Kidney (tissue), 14 donors: ENCODE measurements around the gene CRP. TPM values are rescaled to one million over a fixed set of nuclear protein-coding genes. Genes with fewer than 3 reads are reported as not detected.
"Not testable (repeated sequence)": the region's sequence is repeated elsewhere in the genome, so short reads cannot be mapped to it uniquely, and the experiment has no call there.

Source experiments
- DNase-seq, 5 donors: peaks; one replicate each; pipeline ENCODE4 v3.0.0-alpha.2; 2013 to 2020
- FAIRE-seq: peaks from 2 replicates; lab custom pipeline; 2012; peaks lifted over from hg19 to GRCh38; lab: Jason Lieb, UNC
- H3K27ac ChIP-seq, 2 donors: one replicate each; pipeline ENCODE4 v1.7.0; 2013; ENCODE audit warnings: low read depth in 2 of 2, low read length in 2 of 2, inconsistent platforms in 1 of 2
- H3K27me3 ChIP-seq: one replicate; pipeline ENCODE4 v1.7.1; 2013; ENCODE audit warnings: low read length, inconsistent platforms; ENCODE audit not compliant: control insufficient read depth, insufficient read depth
- H3K36me3 ChIP-seq, 3 donors: one replicate each; pipeline versions ENCODE4 v1.7.0 to v1.7.1; 2013; ENCODE audit warnings: low read length in 3 of 3, control low read depth in 1 of 3, inconsistent platforms in 1 of 3; ENCODE audit not compliant: insufficient read depth in 3 of 3, control insufficient read depth in 2 of 3
- H3K4me1 ChIP-seq, 3 donors: one replicate each; pipeline versions ENCODE4 v1.7.0 to v1.7.1; 2013; ENCODE audit warnings: low read length in 3 of 3, inconsistent platforms in 1 of 3, low read depth in 1 of 3; ENCODE audit not compliant: control insufficient read depth in 2 of 3, insufficient read depth in 2 of 3
- H3K4me3 ChIP-seq, 3 donors: one replicate each; pipeline versions ENCODE4 v1.7.0 to v1.8.1; 2013; ENCODE audit warnings: low read length in 3 of 3, control low read depth in 1 of 3, inconsistent platforms in 1 of 3
- H3K9ac ChIP-seq, 3 donors: one replicate each; pipeline versions ENCODE4 v1.7.0 to v1.7.1; 2013; ENCODE audit warnings: low read length in 3 of 3, control low read depth in 1 of 3, inconsistent platforms in 1 of 3
- H3K9me3 ChIP-seq, 3 donors: one replicate each; pipeline versions ENCODE4 v1.7.0 to v1.7.1; 2013; ENCODE audit warnings: low read length in 3 of 3, control low read depth in 1 of 3, inconsistent platforms in 1 of 3; ENCODE audit not compliant: control insufficient read depth in 2 of 3, insufficient read depth in 1 of 3
- CTCF ChIP-seq: IDR thresholded peaks from 3 replicates; pipeline ENCODE4 v1.5.1; 2012; ENCODE audit warnings: mild to moderate bottlenecking, moderate library complexity, borderline replicate concordance; ENCODE audit not compliant: insufficient read depth; ENCODE audit errors: extremely low read depth
- intact Hi-C: fragments of 100-400 bp; cut with DNase I; formaldehyde crosslinking; loops from one replicate; pipeline ENCODE4 v1.11.1; 2022
- polyA plus RNA-seq: library from polyadenylated mRNA; stranded (reverse); fragments of 350-450 nt; fragmentation: Illumina TruSeq; extraction: RNeasy Lipid Tissue Mini Kit (QIAGEN cat#74804); gene quantifications from one replicate; pipeline ENCODE4 v1.2.3, GENCODE V29; 2014; ENCODE audit warnings: low read depth, low replicate concordance; ENCODE audit not compliant: insufficient read depth
- total RNA-seq: library from RNA; stranded (reverse); fragmentation: NEBNext Ultra II Directional; extraction: Animal tissue kit (Norgen Biotek cat#: 25700); gene quantifications from one replicate; pipeline ENCODE4 v1.2.1, GENCODE V29; 2021
- donor health status: control.
- donor health status: control.
- donor health status: control.
- donor health status: control.
- donor health status: control.
- donor health status: DM: yes; HTN: yes; CAD: no.
- donor health status: Normal renal cell carcinoma (clear cell type).

Gene CRP
- total and polyA plus RNA-seq, 2 donors from 2014 or later: not detected

GRCh38 chr1:159687511-159687910 lies 26.9 kb downstream of the CRP start:
- intact Hi-C loops: no loop called here
- no peaks in the 10 kb centered on the region for H3K36me3 ChIP-seq
- DNase-seq: no peak
- no peaks in the 10 kb centered on the region for H3K9me3 ChIP-seq
- no peak overlapping the region for H3K9ac ChIP-seq
- H3K27me3 ChIP-seq: no peaks in the 10 kb centered on the region
- H3K4me3 ChIP-seq: no peak overlapping the region
- no peak for FAIRE-seq
- no peak overlapping the region for H3K27ac ChIP-seq
- no peaks in the 10 kb centered on the region for H3K4me1 ChIP-seq
- TF ChIP-seq CTCF: no peak

GRCh38 chr1:159686599-159687299 lies 27.6 kb downstream of the CRP start:
- Histone ChIP-seq H3K27ac (no peak overlapping the region), H3K36me3 (no peaks in the 10 kb centered on the region), H3K9ac (no peak overlapping the region), H3K4me3 (no peak overlapping the region), H3K9me3 (no peaks in the 10 kb centered on the region), H3K27me3 (no peaks in the 10 kb centered on the region), H3K4me1 (no peaks in the 10 kb centered on the region)
- intact Hi-C loops: no loop called here
- TF ChIP-seq CTCF: no peak
- DNase-seq: no peak
- FAIRE-seq: no peak

- no peak for DNase-seq
- H3K9ac ChIP-seq: no peak overlapping the region
- no peaks in the 10 kb centered on the region for H3K4me1 ChIP-seq
- H3K27me3 ChIP-seq: no peaks in the 10 kb centered on the region
- no peak for FAIRE-seq
- TF ChIP-seq CTCF: no peak
- no peak overlapping the region for H3K27ac ChIP-seq
- intact Hi-C loops: no loop called here
- H3K9me3 ChIP-seq: no peaks in the 10 kb centered on the region
- no peak overlapping the region for H3K4me3 ChIP-seq
- no peaks in the 10 kb centered on the region for H3K36me3 ChIP-seq
Measured at GRCh38 chr1:159678939-159679338, 35.5 kb downstream of the CRP start.

- FAIRE-seq (no peak), DNase-seq (no peak)
- Histone ChIP-seq H3K4me3 (no peak overlapping the region), H3K9me3 (no peaks in the 10 kb centered on the region), H3K9ac (no peak overlapping the region), H3K36me3 (no peaks in the 10 kb centered on the region), H3K27ac (no peak overlapping the region), H3K27me3 (no peaks in the 10 kb centered on the region), H3K4me1 (no peaks in the 10 kb centered on the region)
- TF ChIP-seq CTCF: no peak
- intact Hi-C loops: no loop called here
Measured at GRCh38 chr1:159675046-159675445, 39.3 kb downstream of the CRP start.

- H3K27me3 ChIP-seq, H3K9me3 ChIP-seq, DNase-seq, H3K27ac ChIP-seq, intact Hi-C loops, FAIRE-seq, H3K36me3 ChIP-seq, H3K9ac ChIP-seq, H3K4me1 ChIP-seq, H3K4me3 ChIP-seq: not testable (repeated sequence)
Measured at GRCh38 chr1:159672390-159672789, 42.0 kb downstream of the CRP start.
